Activated T-cell treated with anti-CD3 and anti-CD28 coated beads, Interleukin-2, amount 50 U/mL, for 4 hours (primary cell): ENCODE data around the gene CD14. TPM values are rescaled to one million over a fixed set of nuclear protein-coding genes. Genes with fewer than 3 reads are reported as not detected.
"Not testable (repeated sequence)": the region's sequence is repeated elsewhere in the genome, so short reads cannot be mapped to it uniquely, and the experiment has no call there.

Experiments used
- ATAC-seq, 2 donors: fragments of 200-7000 bp; cut with Tn5 transposase; one replicate each; pipeline ENCODE4 v1.10.0; 2021
- DNase-seq: peaks from one replicate; pipeline ENCODE4 v3.0.0-alpha.2; 2020
- H3K27me3 Mint-ChIP-seq: one replicate; pipeline ENCODE4 v1.8.0; 2021; ENCODE audit warnings: low read depth, mixed read lengths
- H3K36me3 Mint-ChIP-seq: one replicate; pipeline ENCODE4 v1.8.0; 2022; ENCODE audit warnings: mixed read lengths; ENCODE audit not compliant: insufficient read depth
- H3K4me1 Mint-ChIP-seq: one replicate; pipeline ENCODE4 v1.8.0; 2021; ENCODE audit warnings: low read depth, mixed read lengths
- H3K4me3 Mint-ChIP-seq: one replicate; pipeline ENCODE4 v1.8.0; 2021; ENCODE audit warnings: mild to moderate bottlenecking, moderate library complexity, mixed read lengths
- H3K9me3 Mint-ChIP-seq: one replicate; pipeline ENCODE4 v1.8.0; 2021; ENCODE audit warnings: mixed read lengths
- total RNA-seq, 3 donors: library from RNA; stranded (reverse); gene quantifications; one replicate each; pipeline ENCODE4 v1.2.1, GENCODE V29; 2021

The CD14 gene
- total RNA-seq, 3 donors from 2014 or later, result 0.43 to 0.86 (median 0.50) TPM

DNA sequence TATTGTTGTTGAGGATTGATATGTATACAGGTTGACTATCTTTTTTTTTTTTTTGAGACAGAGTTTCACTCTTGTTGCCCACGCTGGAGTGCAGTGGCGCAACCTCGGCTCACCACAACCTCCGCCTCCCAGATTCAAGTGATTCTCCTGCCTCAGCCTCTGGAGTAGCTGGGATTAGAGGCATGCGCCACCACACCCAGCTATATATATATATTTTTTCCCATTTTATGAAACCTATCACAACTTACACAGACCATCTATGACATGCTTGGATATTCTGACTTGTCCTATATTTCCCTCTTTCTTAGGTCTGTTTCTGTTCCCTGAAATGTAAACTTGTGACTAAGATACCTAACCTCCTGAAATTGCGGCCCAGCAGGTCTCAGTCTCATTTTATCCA, 5.0 kb downstream of the CD14 start:
- peaks cover 3% of the 10 kb centered on the region for H3K9me3 Mint-ChIP-seq
- no peaks in the 10 kb centered on the region for H3K36me3 Mint-ChIP-seq
- H3K27me3 Mint-ChIP-seq, result peaks cover 13% of the 10 kb centered on the region
- peaks cover 13% of the 10 kb centered on the region for H3K4me1 Mint-ChIP-seq
- DNase-seq, result no peak
- ATAC-seq, result no peak
- no peak overlapping the region for H3K4me3 Mint-ChIP-seq

DNA sequence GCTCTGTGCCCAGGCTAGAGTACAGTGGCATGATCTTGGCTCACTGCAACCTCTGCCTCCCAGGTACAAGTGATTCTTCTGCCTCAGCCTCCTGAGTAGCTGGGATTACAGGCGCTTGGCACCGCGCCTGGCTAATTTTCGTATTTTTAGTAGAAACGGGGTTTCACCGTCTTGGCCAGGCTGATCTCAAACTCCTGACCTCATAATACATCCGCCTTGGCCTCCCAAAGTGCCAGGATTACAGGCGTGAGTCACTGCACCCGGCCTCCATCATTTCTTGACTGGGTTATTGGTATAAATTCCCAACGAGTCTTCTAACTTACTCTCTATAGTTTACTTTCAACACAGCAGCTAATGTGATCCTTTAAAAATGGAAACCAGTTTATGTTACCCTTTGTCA, 8.1 kb downstream of the CD14 start:
- H3K9me3 Mint-ChIP-seq, H3K36me3 Mint-ChIP-seq, H3K27me3 Mint-ChIP-seq, DNase-seq, ATAC-seq, H3K4me1 Mint-ChIP-seq, H3K4me3 Mint-ChIP-seq: not testable (repeated sequence)

DNA sequence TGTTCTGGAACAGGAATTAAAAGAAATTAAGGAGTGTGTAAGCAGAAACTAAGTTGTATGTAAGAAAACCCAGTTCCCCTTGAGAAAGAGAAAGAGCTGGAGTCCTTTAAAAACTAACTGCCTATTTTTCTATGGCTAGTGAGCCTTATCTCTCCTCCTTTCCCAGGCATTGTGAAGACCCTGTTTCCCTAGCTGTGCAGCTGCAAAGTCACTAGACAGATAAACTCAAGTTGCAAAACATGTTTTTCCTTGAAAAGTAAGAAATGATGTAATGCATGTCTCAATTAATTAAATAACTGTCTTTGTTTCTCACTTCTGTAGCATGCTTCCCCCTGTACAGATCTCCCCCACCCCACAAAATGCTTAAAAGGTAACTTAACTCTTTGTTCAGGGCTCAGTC, 9.9 kb downstream of the CD14 start:
- not testable (repeated sequence) for ATAC-seq, H3K36me3 Mint-ChIP-seq, H3K4me1 Mint-ChIP-seq, DNase-seq, H3K27me3 Mint-ChIP-seq, H3K9me3 Mint-ChIP-seq, H3K4me3 Mint-ChIP-seq

DNA sequence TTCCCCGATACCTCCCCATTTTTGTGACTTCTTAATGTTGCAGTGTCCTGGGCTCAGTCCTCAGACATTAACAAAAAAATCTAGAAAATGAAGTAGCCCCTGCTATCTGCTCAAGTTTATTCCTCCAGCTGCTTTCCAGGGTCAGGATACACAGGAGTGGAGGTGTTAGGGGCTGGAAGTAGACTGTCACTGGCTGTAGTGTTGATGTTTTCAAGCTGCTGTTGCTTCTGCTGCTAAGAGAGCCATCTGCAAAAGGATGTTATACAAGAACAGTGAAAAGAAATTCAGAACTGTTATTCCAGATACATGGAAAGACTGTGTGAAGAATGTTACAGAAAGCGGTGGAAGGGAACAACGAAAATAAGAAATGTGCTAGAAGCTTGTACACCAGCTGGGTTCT, 10.7 kb downstream of the CD14 start:
- Mint-ChIP-seq H3K36me3 (no peaks in the 10 kb centered on the region), H3K9me3 (no peaks in the 10 kb centered on the region), H3K4me1 (no peaks in the 10 kb centered on the region), H3K27me3 (peaks cover 12% of the 10 kb centered on the region), H3K4me3 (no peak overlapping the region)
- no peak for DNase-seq
- ATAC-seq, result no peak

DNA sequence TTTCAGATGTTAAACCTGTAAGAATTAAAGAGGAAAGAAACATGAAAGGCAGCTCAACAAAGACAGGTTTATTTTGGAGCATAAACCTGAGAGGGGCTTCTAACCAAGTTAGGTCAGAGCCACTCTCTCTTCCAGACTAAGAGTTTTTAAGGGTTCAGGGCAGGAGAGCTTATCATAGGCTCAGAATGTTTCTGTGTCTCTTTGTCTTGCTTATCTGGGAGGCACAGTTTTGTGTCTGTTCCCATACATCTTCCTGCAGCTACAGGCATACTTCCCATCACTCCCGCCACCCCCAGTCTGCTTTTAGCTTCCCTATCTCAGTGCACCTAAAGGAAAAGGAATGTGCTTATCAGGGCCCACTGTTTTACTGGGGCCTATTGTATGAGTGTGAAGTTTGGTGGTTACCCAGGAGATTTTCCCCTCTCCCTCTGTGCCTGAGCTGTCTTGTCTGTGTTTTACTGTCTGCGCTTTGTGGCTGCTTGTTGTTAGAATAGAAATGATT, 21.9 kb downstream of the CD14 start:
- ATAC-seq (no peak), DNase-seq (no peak)
- Mint-ChIP-seq H3K4me3 (no peak overlapping the region), H3K9me3 (no peaks in the 10 kb centered on the region), H3K27me3 (peaks cover 10% of the 10 kb centered on the region), H3K36me3 (no peaks in the 10 kb centered on the region), H3K4me1 (peaks cover 8% of the 10 kb centered on the region)

DNA sequence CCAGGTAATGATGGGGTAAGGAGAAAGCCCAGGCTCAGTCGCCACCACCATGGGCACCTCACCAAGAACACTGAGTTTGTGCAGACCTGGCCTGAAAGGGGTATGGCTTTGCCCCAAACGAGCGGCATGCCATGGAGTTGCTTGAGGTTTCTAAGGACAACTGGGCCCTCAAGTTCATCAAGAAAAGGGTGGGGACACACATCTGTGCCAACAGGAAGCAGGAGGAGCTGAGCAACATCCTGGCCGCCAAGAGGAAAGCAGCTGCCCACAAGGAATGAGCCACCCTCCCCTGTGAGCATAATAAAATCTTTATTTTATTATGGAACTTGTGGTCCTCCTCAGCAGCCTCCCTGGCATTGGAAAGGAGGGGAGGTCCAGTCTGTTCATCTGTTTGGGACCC, 23.8 kb downstream of the CD14 start:
- H3K36me3 Mint-ChIP-seq, result no peaks in the 10 kb centered on the region
- H3K4me1 Mint-ChIP-seq, result peaks cover 8% of the 10 kb centered on the region
- no peaks in the 10 kb centered on the region for H3K9me3 Mint-ChIP-seq
- H3K27me3 Mint-ChIP-seq, result peaks cover 10% of the 10 kb centered on the region
- ATAC-seq (no peak), DNase-seq (no peak)
- no peak overlapping the region for H3K4me3 Mint-ChIP-seq

DNA sequence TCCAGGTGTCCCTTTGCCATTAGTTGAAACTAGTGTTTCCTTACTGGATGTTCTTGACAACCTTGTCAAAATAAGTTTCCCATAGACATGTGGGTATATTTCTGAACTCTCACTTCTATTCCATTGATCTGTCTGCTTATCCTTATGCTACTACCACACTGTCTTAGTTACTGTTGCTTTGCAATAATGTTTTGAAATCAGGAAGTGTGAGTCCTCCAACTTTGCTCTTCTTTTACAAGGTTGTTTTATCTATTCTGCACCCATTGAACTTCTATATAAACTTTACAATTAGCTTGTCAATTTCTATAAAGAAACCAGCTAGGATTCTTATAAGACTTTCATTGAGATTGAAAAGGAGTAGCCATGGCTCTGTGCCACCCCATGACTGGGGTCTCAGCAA, 24.3 kb downstream of the CD14 start:
- Mint-ChIP-seq H3K9me3 (no peaks in the 10 kb centered on the region), H3K27me3 (peaks cover 10% of the 10 kb centered on the region), H3K4me3 (no peak overlapping the region), H3K4me1 (peaks cover 8% of the 10 kb centered on the region), H3K36me3 (no peaks in the 10 kb centered on the region)
- ATAC-seq, result no peak
- no peak for DNase-seq

DNA sequence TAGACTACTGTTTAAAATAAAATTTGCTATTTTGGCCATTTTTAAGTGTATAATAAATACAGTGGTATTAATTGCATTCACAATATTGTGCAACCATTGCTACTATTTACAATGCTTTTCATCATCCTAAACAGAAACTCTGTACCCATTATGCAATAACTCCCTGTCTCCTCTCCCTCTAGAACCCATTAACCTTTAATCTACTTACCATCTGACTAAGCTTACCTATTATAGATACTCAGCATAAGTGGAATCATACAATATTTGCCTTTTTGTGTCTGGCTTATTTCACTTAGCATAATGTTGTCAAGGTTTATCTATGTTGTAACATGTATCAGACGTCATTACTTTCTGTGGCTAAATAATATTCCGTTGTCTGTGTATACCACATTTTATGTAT, 25.9 kb downstream of the CD14 start:
- no peaks in the 10 kb centered on the region for H3K9me3 Mint-ChIP-seq
- DNase-seq (no peak), ATAC-seq (no peak)
- H3K27me3 Mint-ChIP-seq, result peaks cover 5% of the 10 kb centered on the region
- peaks cover 6% of the 10 kb centered on the region for H3K4me1 Mint-ChIP-seq
- no peaks in the 10 kb centered on the region for H3K36me3 Mint-ChIP-seq
- H3K4me3 Mint-ChIP-seq, result no peak overlapping the region

DNA sequence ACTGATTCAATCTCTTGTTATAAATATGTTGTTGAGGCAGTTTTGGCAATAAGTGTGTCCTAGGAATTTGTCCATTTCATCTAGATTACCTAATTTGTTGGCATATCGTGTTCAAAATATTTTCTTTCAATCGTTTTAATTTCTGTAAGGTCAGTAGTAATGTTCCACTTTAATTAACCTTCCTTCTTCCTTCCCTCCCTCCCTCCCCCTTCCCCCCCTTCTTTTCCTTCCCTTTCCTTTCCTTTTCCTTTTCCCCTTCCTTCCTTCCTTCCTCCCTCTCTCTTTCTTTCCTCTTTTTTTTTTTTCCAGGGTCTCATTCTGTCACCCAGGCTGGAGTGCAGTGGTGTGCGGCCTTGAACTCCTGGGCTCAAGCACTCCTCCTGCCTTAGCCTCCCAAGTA, 27.1 kb downstream of the CD14 start:
- H3K9me3 Mint-ChIP-seq, result no peaks in the 10 kb centered on the region
- H3K4me1 Mint-ChIP-seq, result peaks cover 1% of the 10 kb centered on the region
- H3K27me3 Mint-ChIP-seq, result peaks cover 2% of the 10 kb centered on the region
- no peaks in the 10 kb centered on the region for H3K36me3 Mint-ChIP-seq
- no peak overlapping the region for H3K4me3 Mint-ChIP-seq
- no peak for ATAC-seq
- no peak for DNase-seq

DNA sequence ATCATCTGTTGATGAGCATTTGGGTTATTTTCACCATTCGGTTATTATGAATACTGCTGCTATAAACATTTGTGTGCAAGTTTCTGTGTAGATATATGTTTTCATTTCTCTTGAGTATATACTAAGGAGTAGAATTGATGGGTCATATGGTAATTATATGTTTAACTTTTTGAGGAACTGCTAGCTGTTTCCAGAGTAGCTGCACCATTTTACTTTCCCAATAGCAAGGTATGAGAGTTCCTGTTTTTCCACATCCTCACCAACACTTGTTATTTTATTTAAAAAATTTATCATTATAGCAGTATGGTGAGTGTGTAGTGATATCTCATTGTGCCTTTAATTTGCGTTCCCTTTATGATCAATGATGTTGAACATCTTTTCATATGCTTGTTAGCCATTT, 29.2 kb downstream of the CD14 start:
- H3K9me3 Mint-ChIP-seq, result no peaks in the 10 kb centered on the region
- H3K36me3 Mint-ChIP-seq, result no peaks in the 10 kb centered on the region
- H3K27me3 Mint-ChIP-seq, result peaks cover 2% of the 10 kb centered on the region
- no peak for ATAC-seq
- no peaks in the 10 kb centered on the region for H3K4me1 Mint-ChIP-seq
- H3K4me3 Mint-ChIP-seq, result no peak overlapping the region
- DNase-seq, result no peak

DNA sequence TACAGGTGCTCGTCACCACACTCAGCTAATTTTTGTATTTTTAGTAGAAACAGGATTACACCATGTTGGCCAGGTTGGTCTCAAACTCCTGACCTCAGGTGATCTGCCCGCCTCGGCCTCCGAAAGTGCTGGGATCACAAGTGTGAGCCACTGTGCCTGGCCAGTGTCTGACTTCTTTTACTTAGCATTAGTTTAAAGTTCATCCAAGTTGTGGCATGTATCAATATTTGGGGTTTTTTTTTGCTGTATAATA, 29.6 kb downstream of the CD14 start:
- not testable (repeated sequence) for H3K4me3 Mint-ChIP-seq

DNA sequence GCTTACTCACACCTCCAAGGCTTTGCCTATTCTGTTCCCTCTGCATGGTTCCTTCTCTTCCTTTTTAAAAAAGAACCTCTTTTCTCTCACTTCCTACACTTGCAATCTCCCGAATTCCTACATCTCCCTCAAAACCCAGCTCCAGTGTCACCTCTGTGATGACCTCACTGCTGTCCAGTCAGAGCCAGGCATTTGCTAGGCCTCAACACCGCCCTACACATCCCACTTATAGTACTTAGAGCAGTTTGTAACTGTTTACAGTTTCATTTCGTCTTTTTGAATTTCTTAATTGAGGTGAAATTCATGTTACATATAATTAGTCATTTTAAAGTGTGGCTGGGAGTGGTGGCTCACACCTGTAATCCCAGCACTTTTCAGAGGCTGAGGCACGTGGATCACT, 30.8 kb downstream of the CD14 start:
- Mint-ChIP-seq H3K4me3 (no peak overlapping the region), H3K36me3 (no peaks in the 10 kb centered on the region), H3K4me1 (no peaks in the 10 kb centered on the region), H3K27me3 (peaks cover 2% of the 10 kb centered on the region), H3K9me3 (no peaks in the 10 kb centered on the region)
- ATAC-seq (no peak), DNase-seq (no peak)

More for the DNA sequence above, 29.6 kb downstream of the CD14 start:
- H3K27me3 Mint-ChIP-seq, H3K9me3 Mint-ChIP-seq, H3K36me3 Mint-ChIP-seq, DNase-seq, ATAC-seq, H3K4me1 Mint-ChIP-seq: not testable (repeated sequence)

DNA sequence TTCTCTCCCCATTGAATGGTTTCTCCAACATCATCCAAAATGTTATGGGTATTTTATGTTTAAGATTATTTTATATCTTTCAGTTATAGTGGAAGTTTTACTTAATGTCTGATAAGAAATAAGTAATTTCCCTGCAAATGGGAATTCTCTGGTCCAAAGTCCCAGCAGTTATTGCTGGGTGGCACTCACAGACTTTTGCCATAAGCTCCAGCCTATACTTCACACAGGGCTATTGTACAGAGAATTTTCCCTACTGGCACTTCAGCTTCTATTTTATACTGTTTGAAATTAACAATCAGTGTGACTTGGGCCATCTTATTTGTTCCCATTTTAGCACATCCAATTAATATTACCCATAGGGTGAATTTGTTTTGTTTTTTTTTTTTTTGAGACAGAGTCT, 32.9 kb downstream of the CD14 start:
- Mint-ChIP-seq H3K4me3 (no peak overlapping the region), H3K36me3 (no peaks in the 10 kb centered on the region), H3K27me3 (no peaks in the 10 kb centered on the region), H3K9me3 (no peaks in the 10 kb centered on the region), H3K4me1 (no peaks in the 10 kb centered on the region)
- ATAC-seq (no peak), DNase-seq (no peak)

DNA sequence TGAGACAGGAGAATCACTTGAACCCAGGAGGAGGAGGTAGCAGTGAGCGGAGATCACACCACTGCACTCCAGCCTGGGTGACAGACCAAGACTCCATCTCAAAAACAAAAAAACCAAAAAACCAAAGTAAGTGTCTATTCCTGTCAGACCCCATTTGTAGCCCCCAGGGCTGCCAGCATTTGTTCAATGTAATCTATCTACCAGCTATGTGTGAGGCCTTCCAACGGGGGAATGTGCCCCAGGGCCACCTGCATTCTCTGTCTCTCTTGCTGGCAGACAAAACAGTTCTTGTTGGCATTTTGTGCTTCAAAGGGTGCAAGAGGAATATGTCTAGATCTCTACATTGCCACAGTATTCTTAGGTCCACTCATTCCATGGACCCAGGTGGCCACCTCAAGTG, 34.1 kb downstream of the CD14 start:
- DNase-seq, result no peak
- Mint-ChIP-seq H3K36me3 (no peaks in the 10 kb centered on the region), H3K4me1 (no peaks in the 10 kb centered on the region), H3K4me3 (no peak overlapping the region), H3K9me3 (no peaks in the 10 kb centered on the region), H3K27me3 (no peaks in the 10 kb centered on the region)
- ATAC-seq, result no peak

DNA sequence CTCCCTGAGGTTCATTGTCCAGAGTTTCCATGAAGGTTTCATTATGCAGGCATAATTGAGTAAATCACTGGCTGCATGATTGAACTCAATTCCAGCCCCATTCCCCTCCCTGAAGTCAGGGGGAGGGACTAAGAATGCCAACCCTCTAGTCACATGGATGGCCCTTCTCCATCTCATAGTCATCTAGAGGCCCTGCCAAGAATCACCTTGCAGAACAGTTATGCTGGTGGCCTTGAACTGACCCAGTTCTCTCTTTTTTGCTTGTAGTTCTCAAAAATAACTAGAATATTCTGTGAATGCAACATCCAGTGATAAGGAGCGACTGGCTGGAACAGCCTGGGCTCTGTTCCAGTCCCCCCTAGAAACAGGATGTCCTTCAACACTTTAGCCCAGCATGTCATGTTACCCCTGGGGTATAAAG, 36.6 kb downstream of the CD14 start:
- Mint-ChIP-seq H3K4me1 (no peaks in the 10 kb centered on the region), H3K27me3 (no peaks in the 10 kb centered on the region), H3K9me3 (no peaks in the 10 kb centered on the region), H3K36me3 (no peaks in the 10 kb centered on the region), H3K4me3 (no peak overlapping the region)
- DNase-seq (no peak), ATAC-seq (no peak)

DNA sequence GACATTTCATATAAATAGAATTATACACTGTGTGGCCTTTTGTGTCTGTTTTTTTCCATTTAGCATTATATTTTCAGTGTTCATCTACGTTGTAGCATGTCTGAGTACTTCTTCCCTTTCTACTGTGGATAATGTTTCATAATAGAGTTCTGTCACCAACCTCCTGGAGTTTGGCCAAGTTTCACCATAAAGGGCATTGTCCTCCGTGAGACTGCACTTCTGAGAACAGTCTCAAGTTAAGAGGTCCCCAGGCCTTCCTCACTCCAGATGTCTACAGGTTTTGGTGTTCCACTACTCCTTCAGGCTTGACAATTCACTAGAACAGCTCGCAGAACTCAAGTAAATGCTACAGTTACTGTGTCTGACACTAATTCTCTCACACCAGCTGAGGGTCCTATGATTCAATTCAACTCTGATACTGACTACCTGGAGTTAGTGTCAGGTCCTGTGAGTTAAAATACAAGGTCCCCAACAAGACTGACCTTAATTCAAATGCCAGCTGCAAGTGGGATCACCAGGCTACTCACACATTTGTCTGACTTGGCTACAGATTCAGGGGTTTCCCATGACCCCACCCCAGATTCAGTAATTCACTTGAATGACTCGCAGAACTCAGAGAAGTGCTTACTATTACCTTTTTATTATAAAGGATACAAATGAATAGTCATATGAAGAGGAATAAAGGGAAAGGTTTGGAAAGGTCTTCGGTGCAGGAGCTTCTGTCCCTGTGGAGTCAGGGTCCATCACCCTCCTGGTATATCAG, 37.3 kb downstream of the CD14 start:
- Mint-ChIP-seq H3K36me3 (no peaks in the 10 kb centered on the region), H3K4me1 (no peaks in the 10 kb centered on the region), H3K4me3 (no peak overlapping the region), H3K9me3 (no peaks in the 10 kb centered on the region), H3K27me3 (no peaks in the 10 kb centered on the region)
- DNase-seq (no peak), ATAC-seq (no peak)
